GM19467 (cell line): ENCODE results near the gene MRPL19.

Experiments
- ATAC-seq: cut with Tn5 transposase; IDR thresholded peaks from one replicate; pipeline ENCODE4 v1.9.1; 2021; ENCODE audit warnings: mild to moderate bottlenecking, moderate library complexity; ENCODE audit not compliant: unreplicated experiment

The MRPL19 gene

DNA sequence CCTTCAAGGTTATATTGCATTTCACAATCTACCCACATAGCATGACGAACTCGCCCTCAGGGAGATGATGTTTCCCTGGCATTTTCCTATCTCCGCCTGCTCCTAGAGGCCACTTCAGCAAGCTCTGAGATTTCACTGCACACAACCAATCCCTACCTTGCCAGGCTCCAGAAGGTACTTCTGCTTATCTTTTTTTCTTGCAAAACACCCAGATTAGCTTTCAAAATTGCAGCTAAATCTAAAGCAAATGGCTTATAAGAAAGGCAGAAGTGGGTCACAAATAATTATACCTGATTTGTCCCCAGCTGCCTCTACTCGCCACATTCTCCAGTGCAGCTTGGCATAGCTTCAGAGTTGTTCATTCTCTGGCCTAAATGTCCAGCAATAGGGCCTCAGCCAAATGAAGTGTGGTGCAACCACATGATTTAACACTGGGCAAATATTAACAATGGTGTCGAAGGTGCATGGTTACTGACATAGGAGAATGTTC, 32.4 kb upstream of the MRPL19 start:
- ATAC-seq: no peak

DNA sequence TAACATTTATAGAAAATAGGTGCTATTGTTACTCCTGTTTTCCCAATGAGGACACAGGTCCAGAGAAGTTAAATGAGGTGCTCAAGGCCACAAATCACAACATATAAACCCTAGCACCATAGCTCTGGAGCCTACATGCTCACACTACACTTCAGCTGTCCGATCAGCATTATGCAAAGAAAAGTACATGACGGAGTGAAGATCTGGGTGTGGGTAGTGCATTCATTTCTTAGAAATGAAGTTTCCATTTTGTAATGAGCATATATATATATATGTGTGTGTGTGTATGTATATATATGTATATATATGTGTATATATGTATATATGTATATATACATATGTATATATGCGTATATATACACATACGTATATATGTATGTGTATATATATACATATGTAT, 30.2 kb upstream of the MRPL19 start:
- no peak for ATAC-seq

DNA sequence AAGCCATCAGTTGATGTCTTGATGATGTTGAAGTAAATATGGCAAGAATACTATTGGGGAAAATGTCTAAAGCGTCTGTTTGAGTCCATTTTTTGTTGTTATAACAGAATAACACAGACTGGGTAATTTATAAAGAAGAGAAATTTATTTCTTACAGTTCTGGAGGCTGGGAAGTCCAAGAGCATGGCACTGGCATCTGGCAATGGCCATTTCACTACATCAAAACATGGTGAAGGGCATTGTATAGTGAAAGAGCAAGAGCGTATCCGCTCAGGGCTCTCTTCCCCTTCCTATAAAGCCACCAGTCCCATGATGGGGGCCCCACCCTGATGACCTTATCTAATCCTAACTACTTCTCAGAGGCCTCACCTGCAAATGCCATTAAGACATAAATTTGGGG, 29.6 kb upstream of the MRPL19 start:
- ATAC-seq: no peak

DNA sequence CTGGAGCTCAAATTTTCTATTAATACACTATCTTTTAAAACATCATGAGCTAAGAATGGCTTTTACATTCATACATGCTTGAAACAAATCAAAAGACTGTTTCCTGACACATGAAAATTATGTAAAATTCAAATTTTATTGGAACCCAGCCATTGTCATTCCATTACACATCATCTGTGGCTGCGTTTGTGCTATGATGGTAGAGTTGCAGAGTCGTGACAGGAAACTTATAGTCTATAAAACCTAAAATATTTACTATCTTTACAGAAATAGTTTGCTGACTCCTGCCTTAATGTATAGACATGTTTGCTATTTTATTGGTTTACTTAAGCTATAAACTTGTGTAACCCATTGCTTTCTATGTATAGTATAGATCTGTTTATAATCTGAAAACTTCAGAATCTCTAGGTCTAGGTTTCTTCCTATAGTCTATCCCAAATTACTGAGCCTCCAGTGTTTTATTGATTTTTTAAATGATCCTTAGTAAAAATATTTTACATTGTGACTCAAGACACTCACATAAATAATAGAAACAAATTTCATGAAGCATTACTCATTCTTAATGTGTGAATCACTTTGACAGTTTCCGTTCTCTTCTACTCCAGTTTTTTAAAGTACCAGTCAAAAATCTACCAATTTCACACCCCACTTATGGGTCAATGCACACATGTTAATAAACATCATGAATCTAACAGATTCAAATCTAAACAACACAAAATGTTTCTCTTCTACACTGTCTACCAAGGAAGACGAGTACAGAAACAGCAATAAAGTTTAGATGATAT, 26.4 kb upstream of the MRPL19 start:
- no peak for ATAC-seq

DNA sequence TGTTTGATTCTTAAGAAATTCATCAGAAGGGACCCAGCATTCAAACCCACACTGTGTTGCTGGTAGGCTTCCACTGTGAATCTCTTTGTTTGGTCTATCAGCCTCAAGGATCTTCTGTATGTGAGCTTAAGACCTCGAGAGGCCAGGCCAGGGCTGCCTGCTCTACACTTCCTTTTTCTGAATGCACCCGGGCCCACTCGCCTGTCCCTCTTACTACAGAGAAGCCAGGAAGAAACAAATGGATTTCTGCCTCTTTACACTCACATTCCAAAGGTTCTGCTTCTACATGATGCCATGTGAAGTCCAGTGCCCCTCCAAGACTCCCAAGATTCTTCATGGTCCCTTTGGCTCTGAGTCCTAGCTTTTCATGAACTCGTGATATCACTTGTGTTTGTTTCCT, 25.4 kb upstream of the MRPL19 start:
- ATAC-seq: no peak

DNA sequence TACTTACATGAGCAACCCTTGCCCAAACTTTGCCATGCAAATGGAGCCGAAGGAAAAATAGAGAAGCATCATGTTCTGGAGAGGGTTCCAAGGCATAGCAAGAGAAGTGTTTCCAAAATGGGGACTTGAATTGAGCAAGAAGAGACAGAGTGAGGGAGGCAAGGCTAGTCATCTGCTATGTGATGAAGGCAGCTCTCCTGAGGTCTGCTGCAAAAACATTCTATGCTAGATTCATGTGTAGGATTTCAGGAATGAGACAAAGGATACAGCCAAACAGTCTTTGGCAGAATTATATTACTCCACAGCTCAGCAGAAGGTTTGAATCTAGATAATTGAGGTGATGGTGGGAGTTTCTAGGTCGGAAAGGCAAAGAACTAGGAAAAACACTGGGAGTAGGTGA, 24.1 kb upstream of the MRPL19 start:
- ATAC-seq: no peak

DNA sequence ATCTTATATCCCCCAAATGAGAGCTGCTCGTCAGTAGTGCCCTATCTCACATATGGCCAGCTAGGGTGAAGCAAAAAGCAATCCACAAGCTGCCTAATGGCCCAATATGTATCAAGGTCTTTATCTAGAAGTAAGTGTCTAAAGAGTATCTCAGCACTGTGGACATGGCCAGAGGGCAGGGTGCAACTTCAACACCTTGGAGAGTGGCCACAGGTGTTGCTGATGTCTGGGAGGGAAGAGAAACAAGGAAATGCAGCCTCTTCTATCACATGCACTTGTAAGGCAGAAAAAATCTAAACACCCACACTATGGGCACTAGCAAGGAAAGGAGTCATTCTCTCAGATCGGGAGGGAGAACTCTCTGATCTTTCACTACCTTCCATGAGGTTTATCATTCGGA, 23.7 kb upstream of the MRPL19 start:
- no peak for ATAC-seq

DNA sequence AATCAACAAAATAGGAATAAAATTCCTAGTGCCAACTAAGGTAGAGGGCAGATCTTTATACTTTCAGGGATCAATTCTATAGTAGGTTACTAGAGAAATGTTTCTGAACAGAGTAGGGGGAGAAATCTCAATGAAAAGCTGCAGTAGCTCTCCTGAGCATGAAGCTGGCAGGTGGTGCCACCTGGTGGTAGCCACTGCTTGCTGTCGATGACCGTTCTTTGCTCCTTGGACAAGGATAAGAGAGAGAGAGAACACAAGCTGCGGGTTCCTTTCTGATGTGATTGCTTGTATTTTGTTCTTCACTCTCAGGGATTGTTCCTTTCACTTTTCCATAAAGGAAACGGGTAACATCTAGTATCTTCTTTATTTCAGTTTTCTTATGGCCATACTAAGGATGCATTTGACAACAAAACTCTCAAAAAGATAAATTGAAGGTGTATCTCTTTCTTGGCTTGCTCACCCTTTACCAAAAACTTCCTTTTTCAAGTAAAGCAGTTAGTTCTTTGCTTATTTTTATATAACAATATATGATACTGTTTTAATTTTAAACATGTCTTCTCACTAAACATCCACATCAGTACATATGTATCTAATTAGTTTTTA, 18.6 kb upstream of the MRPL19 start:
- ATAC-seq: peak; percentile 84

DNA sequence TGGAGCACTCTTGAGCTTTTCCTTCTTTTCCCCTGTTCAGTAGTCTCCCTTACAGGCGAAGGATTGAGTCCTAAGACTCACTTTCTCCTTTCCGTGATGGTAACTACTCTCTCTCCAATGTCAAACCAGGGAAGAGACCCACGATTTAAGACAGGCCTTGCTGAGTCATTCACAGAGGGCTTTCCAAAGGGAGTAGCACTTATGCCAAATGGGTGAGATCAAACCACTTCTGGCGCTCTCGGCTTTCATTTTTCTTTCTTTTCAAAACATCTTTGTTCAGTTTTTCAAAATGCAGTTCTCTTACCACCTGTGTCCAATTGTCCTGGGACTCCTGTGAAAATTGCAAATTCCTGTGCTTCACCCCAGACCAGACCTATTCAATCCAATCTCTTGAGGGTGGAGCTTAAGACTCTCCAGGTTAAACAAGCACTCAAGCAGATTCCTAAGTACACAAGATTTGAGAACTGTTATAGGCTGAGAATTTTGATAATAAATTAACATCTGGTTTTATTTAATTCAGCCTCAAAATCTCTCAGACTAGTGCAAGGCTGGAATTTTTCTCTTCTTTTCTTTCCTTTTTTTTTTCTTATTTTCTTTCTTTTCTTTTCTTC, 14.4 kb upstream of the MRPL19 start:
- ATAC-seq: no peak

DNA sequence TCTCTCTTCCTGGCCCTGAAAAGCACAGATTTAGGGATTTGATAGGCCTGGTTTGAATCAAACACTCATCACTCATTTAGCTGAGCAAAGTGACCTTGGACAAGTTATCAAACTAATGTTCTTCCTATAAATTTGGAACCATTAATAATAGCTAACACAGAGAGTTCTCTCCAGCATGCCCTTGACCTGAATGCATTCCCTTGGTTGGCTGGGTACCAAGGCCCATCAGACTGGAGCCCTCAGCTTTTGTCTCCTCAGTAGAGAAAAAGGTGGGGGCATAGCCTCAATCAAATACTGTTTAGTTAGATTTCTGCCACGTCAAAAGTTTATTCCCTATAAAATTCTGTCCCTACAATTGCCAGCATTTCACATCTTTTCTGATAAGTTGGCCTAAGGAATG, 13.8 kb upstream of the MRPL19 start:
- no peak for ATAC-seq

DNA sequence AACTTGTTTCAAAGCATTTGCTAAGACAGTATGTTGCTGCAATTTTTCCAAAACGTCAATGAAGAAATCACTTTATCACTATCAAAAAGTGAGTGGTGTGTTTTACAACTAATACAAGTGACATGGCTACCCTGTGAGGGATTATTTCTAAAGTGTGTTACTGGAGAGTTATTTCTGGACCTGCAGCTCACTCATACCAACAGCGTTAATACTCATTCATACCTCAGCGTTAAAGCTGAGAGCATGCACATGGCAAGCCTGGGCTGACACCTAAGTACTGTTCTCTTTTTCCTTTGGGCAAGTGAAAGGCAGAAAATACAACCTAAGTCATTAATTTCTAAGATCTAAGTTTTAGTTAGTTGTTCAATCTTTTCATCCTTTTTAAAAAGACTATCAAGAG, 13.0 kb upstream of the MRPL19 start:
- ATAC-seq: no peak

DNA sequence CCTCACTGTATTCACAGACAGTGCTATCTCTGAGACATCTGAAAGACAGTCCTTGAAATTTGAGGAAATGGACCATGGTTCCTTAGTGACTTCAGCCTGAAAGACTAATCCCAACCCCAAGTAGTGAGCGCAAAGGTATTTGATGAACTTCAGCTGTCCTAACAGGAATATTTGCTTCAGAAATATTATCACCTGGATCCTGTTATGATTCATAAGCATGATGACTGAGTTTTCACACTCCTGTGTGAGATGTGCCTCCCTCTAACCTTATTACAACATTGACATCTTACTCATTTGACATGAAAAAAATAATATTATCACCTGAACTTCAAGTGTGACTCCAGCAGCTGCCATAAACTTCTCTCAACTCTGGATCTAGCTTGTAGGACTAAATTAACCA, 11.6 kb upstream of the MRPL19 start:
- ATAC-seq: no peak

DNA sequence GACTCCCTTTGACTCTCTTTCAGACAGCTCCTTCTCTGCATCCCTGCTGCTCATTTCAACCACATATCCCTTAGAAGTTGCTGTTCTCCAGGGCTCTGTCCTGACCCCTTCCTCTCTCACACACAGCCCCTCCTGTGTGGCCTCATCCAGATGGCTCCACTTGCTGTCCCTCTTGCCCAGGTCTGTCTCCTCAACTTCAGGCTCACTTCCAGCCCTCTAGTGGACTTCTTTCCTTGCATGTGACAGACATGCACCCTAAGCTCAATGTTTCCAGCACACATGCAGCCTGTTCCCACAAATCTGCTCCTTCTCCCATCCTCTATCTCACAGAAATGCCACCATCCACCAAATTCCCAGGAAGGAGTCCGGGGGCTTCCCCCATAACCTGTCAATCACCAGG, 9.0 kb upstream of the MRPL19 start:
- ATAC-seq: no peak

DNA sequence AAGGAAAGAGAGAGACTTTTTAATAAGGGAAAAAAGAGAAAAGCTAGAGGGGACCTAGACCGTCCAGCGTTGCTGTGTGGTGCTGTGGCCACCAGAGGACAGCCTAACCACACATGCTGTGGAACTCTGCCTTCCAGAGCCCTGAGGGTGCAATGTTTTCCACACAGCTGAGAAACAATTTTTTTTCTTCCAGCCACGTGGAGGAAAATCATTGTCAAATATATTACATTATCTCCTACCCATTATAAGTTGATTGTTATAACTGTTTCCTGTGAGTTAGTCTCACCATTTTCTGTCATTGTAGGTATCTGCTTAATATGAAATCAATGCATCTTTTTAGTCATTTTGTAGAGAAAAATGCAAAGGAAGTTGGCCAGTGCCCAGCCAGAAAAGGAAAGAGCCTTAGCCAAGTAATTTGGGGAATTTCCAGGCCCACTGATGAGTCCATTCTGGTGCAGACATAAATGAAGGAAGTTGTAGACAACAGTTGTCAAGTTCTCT, 5.9 kb upstream of the MRPL19 start:
- peak; percentile 93 for ATAC-seq

DNA sequence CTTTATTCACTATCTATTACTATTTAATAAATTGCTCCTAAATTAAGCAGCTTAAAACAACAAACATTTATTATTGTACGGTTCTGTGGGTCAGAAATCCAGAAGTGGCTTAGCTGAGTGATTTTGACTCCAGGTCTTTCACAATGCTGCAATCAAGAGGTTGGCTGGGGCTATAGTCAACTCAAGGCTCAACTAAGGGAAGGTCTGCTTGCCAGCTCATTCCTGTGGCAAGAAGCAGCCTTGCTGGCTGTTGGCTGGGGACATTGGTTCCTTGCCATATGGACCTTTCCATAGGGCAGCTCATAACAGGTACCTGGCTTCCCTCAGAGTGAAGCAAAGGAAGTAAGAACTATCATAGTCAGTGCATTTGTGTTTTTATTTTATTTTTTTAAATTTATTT, 5.0 kb upstream of the MRPL19 start:
- no peak for ATAC-seq

DNA sequence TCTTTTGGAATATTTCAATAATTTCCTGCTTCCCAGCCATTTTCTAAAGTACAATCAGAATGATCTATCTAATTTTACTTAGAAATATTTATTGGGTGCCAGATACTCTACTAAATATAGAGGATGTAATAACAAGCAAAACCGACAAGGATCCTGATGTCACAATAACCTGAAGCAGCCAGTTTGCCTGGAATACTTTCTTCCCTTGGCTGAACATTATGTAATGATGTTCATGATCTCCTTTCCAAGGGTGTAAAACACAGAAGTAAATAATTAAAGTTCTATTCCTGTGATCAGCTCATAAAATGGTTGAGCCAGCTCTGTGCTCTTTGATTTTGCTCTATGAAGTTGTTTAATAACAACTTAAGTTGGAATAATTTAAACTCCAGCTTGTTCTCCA, 2.6 kb upstream of the MRPL19 start:
- no peak for ATAC-seq

DNA sequence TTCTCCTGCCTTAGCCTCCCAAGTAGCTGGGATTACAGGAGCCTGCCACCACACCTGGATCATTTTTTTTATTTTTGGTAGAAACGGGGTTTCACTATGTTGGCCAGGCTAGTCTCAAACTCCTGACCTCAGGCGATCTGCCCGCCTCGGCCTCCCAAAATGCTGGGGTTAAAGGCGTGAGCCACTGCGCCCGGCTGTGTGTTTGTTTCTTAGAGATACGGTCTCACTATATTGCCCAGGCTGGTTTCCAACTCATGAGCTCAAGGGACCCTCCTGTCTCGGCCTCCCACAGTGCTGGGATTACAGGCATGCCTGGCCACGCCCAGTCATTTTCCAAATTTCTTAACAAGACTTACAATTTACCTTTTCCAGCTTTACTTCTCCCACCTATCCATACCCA, 940 bp upstream of the MRPL19 start:
- ATAC-seq: no peak

DNA sequence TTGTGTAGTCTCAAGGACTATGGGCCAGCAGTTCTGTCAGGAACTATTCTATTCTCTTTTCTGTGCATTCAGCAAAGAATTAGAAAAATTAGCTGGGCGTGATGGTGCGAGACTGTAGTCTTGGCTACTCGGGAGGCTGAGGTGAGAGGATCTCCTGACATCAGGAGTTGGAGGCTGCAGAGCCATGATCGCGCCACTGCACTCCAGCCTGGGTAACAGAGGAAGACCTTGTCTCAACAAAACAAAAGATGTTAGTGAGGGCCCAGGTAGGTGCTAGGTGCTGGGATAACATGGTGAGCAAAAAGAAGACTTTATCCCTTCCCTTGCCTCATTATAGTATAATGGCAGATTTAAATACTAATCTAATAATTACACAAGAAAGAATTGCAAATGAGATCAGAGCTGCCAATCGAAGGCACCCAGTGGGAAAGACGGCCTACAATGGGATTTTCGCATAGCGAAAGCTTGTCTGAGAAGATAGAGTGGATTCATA, 447 bp upstream of the MRPL19 start:
- peak; percentile 3 for ATAC-seq

DNA sequence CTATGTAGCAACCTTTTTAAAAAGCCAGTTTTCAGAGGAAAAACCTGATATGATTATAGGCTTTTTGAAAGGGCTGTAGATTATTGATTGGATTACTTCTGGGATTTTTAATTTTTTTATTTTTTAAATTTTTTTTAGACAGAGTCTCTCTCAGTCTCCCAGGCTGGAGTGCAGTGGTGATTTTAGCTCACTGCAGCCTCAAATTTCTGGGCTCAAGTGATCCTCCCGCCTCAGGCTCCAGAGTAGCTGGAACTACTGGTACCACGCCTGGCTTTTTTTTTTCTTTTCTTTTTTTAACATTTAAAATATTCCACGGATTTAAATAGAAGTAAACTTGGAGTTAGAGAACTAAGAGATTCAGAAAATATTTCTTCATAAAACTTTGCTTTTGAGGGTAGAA, 1.2 kb downstream of the MRPL19 start:
- no peak for ATAC-seq

DNA sequence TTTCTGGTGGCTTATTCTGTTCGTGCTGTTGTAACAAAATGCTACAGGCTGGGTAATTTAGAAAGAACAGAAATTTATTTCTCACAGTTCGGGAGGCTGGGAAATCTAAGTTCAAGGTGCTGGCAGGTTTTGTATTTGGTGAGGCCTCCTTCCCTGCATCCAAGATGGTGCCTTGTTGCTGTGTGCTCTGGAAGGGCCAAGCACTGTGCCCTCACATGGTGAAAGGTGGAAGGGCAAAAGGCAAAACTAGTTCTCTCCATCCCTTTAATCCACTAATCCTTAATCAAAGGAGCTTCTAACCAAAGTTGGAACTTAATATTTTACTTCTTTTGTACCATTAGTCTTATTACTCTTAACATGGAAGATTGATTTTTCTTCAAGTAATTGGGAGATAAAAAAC, 7.4 kb downstream of the MRPL19 start:
- ATAC-seq: no peak

DNA sequence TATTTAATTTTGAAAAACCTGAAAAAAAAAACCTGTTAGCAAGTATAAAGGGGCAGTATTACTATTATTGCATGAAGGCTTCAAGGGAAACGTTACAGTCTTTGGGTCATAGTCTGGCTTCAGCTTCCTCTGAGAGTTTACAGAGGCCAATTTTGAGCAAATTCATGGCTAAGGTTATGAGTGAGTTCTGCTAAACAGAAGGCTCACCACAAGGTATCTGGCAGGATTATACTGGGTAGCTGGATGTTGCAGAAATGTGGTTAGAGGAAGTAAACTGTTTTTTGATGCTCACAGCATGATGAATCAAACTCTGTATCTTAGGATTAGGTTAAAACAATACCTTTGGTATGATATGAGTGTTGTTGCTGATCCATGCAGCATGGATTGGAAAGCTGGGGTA, 9.3 kb downstream of the MRPL19 start:
- no peak for ATAC-seq

DNA sequence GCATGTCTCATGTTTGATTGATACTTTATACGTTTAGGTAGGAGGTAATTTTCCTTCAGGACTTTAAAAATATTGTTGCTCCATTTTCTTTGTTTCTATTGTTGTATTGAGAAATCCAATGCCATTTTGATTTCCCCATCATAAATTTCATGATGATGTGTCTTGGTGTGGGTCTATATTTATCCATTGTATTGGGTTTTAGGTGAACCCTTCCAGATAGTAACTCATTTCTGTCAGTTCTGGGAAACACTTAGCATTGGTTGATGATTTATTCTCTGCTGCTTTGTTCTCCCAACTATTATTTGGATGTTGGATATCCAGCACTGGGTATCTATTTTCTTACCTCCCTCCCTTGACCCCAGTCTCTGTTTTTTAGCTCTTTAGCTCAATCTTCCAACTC, 10.0 kb downstream of the MRPL19 start:
- no peak for ATAC-seq
